ENCODE results near the gene HES4.

- TF ChIP-seq CTCF (conservative IDR thresholded peaks at IDR 0.05; ENCODE audit: low read depth, low read length) (no peak), EZH2 (IDR thresholded peaks at IDR 0.05; ENCODE audit: low read length, unreplicated experiment) (no peak)
Measured at GRCh38 chr1:978835-979743, 20.8 kb downstream of the HES4 start.
